Muscle of leg (tissue), 11 donors: ENCODE data around the gene SHB. TPM values are rescaled to one million over a fixed set of nuclear protein-coding genes. Genes with fewer than 3 reads are reported as not detected.
"Not testable (repeated sequence)": the region's sequence is repeated elsewhere in the genome, so short reads cannot be mapped to it uniquely, and the experiment has no call there.

ENCODE experiments used
- DNase-seq: peaks from one replicate; pipeline ENCODE4 v3.0.0; 2013
- H3K27ac ChIP-seq: one replicate; pipeline ENCODE4 v1.5.1; 2013; ENCODE audit warnings: mild to moderate bottlenecking, low read length, control low read depth
- H3K27me3 ChIP-seq: one replicate; pipeline ENCODE4 v1.6.1; 2013; ENCODE audit warnings: low read length; ENCODE audit not compliant: control insufficient read depth, insufficient read depth
- H3K36me3 ChIP-seq: one replicate; pipeline ENCODE4 v1.6.1; 2013; ENCODE audit warnings: low read length; ENCODE audit not compliant: control insufficient read depth, insufficient read depth
- H3K4me1 ChIP-seq: one replicate; pipeline ENCODE4 v1.6.1; 2013; ENCODE audit warnings: low read length; ENCODE audit not compliant: control insufficient read depth, insufficient read depth
- H3K4me3 ChIP-seq: one replicate; pipeline ENCODE4 v1.5.1; 2013; ENCODE audit warnings: low read length, control low read depth
- H3K9me3 ChIP-seq: replicated peaks from 2 replicates; pipeline ENCODE4 v1.6.1; 2013; ENCODE audit warnings: low read depth, low read length; ENCODE audit not compliant: control insufficient read depth
- whole genome bisulfite sequencing: methylation state at CpG from one replicate; pipeline ENCODE4 v1.1.5; 2013; ENCODE audit warnings: missing lambda C conversion rate; ENCODE audit not compliant: insufficient coverage; 5-methylcytosine and 5-hydroxymethylcytosine counted together
- polyA plus RNA-seq, 8 donors: library from polyadenylated mRNA; unstranded; fragments of 120-200 nt; gene quantifications; one replicate each; pipeline versions ENCODE4 v1.2.1 to v1.2.3, GENCODE V29; 2013; ENCODE audit warnings: inconsistent platforms in 1 of 8, low replicate concordance in 1 of 8; ENCODE audit not compliant: insufficient read length in 8 of 8, insufficient read depth in 1 of 8
- total RNA-seq: library from RNA; stranded (reverse); fragments of 120-200 nt; gene quantifications from one replicate; pipeline ENCODE4 v1.2.4, GENCODE V29; 2013

SHB gene
- total and polyA plus RNA-seq, 9 donors = 5.0 to 9.1 (median 6.2) TPM

DNA sequence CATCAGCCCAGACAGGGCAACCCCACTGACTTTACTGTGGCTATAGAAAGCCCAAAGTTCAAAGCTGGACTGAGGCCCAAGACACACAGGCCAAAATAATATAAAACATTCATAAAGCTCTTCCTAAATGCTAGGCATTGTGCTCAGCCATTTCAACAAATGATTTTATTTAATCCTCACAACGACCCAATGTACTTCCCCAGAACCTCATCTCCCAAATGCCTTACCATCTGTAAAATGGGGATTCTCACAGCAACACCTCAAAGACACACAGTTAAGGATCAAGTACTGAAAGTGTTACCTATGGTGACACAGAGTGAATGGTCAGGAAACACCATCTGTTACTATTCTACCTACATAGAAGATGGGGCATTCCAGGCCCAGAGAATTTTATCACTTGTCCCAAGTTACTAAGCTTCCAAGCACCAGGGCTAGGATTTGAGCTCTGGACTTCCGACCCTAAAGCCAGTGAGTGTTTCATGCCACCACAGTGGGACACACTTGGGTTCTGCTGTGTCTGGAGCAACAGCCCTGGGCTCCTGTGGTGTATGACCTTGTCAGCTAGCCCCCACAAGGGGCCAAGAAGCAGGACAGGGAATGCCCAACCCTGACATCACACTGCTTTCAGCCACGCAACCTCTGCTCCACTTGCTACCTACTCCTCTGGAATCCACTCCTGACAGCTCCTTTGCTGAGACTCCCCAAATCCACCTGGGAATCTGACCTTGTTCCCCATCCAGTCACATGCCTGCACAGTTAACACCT, 15.1 kb downstream of the SHB start:
- H3K4me1 ChIP-seq = peaks cover 21% of the 10 kb centered on the region
- H3K4me3 ChIP-seq = no peak overlapping the region
- no peak for DNase-seq
- H3K9me3 ChIP-seq = no peaks in the 10 kb centered on the region
- H3K27me3 ChIP-seq = no peaks in the 10 kb centered on the region
- peaks cover 3% of the 10 kb centered on the region for H3K36me3 ChIP-seq
- H3K27ac ChIP-seq = no peak overlapping the region
- WGBS = 94% methylated on average over 2 of the region's 3 CpGs

GRCh38 chr9:38051780-38052546, 17.1 kb downstream of the SHB start:
- Histone ChIP-seq H3K4me1 (peaks cover 13% of the 10 kb centered on the region), H3K27me3 (no peaks in the 10 kb centered on the region), H3K36me3 (peaks cover 3% of the 10 kb centered on the region), H3K9me3 (no peaks in the 10 kb centered on the region), H3K4me3 (no peak overlapping the region), H3K27ac (no peak overlapping the region)
- 66% methylated on average over 16 of the region's 19 CpGs for whole genome bisulfite sequencing
- no peak for DNase-seq

DNA sequence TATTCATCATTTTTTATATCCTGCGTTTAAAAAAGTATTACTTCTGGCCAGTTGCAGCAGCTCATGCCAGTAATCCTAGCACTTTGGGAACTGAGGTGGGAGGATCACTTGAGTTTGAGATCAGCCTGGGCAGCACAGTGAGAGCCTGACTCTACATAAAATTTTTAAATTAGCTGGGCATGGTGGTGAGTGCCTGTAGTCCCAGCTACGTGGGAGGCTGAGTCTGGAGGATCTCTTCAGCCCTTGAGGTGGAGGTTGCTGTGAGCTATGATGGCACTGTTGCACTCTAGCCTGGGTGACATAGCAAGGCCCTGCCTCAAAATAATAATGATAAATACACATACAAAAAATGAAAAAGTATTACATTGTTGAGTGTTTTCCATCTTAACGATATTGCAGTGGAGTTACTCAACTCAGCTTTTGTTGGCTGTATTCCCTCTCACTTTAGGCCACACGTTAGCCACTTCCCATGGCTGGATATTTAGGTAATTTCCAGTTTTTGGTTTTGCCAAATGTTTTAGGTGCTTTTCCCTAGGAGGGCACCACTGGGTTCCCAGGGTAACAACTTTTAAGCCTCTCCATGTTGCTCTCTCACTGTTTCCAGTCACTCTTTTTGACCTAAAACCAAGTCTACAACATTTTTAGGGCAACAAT, 20.6 kb downstream of the SHB start:
- Histone ChIP-seq H3K27ac (no peak overlapping the region), H3K9me3 (no peaks in the 10 kb centered on the region), H3K36me3 (no peaks in the 10 kb centered on the region), H3K27me3 (no peaks in the 10 kb centered on the region), H3K4me1 (peaks cover 16% of the 10 kb centered on the region), H3K4me3 (no peak overlapping the region)
- no CpG with 5 or more reads among the region's 4 CpGs for WGBS
- DNase-seq = no peak

- H3K27ac ChIP-seq = peak overlapping the region; percentile 82
- H3K27me3 ChIP-seq = no peaks in the 10 kb centered on the region
- H3K4me3 ChIP-seq = no peak overlapping the region
- peaks cover 22% of the 10 kb centered on the region for H3K4me1 ChIP-seq
- no peaks in the 10 kb centered on the region for H3K36me3 ChIP-seq
- 38% methylated on average over 10 of the region's 15 CpGs for WGBS
- DNase-seq = peak; percentile 63
- no peaks in the 10 kb centered on the region for H3K9me3 ChIP-seq
These were observed 21.5 kb downstream of the SHB start for GRCh38 chr9:38047301-38048251.

DNA sequence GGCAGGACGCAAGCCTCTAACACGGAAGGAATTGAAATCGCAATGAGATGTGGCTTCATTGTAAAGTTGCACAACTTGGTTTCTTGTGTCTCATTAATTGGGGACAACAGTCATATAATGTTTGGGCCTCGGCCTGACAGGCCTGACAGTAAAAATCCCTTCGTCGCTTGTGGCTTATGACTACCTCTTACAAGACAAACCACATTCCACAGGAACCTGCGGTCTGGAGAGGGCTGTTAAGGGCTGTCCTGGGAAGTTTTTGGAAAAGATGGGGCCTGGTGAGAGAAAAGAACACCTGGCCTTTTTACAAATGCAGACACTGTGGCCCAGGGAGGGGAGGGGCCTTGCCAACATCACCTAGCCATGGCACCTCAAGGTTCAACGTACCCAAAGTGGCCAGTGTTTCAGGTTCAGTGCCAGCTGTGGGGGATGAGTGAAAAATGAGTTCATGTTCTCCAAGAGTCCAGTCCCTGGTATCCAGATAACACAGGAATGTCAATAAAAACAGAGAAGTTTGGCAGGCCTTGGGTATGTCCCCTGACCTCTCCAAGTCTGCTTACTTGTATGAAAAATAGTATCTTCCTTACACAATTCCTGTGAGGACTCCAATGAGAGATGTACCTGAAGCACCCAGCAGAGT, 22.2 kb downstream of the SHB start:
- no peak for DNase-seq
- Histone ChIP-seq H3K9me3 (no peaks in the 10 kb centered on the region), H3K4me3 (no peak overlapping the region), H3K36me3 (no peaks in the 10 kb centered on the region), H3K4me1 (peaks cover 23% of the 10 kb centered on the region), H3K27me3 (no peaks in the 10 kb centered on the region), H3K27ac (peak overlapping the region; percentile 82)
- 71% methylated on average over 1 of the region's 8 CpGs for WGBS

GRCh38 chr9:38045939-38046338, 23.1 kb downstream of the SHB start:
- not testable (repeated sequence) for H3K27ac ChIP-seq, H3K27me3 ChIP-seq, H3K4me3 ChIP-seq, H3K9me3 ChIP-seq, H3K36me3 ChIP-seq, DNase-seq
- WGBS = 88% methylated on average over 10 of the region's 10 CpGs
- peaks cover 23% of the 10 kb centered on the region for H3K4me1 ChIP-seq

GRCh38 chr9:38044706-38045105, 24.3 kb downstream of the SHB start:
- 92% methylated on average over 1 of the region's 2 CpGs for WGBS
- no peak for DNase-seq
- Histone ChIP-seq H3K4me3 (no peak overlapping the region), H3K9me3 (no peaks in the 10 kb centered on the region), H3K27ac (no peak overlapping the region), H3K27me3 (no peaks in the 10 kb centered on the region), H3K36me3 (no peaks in the 10 kb centered on the region), H3K4me1 (peaks cover 24% of the 10 kb centered on the region)

- Histone ChIP-seq H3K36me3 (no peaks in the 10 kb centered on the region), H3K4me3 (no peak overlapping the region), H3K9me3 (no peaks in the 10 kb centered on the region), H3K27me3 (no peaks in the 10 kb centered on the region), H3K4me1 (peaks cover 27% of the 10 kb centered on the region), H3K27ac (no peak overlapping the region)
- 71% methylated on average over 7 of the region's 9 CpGs for WGBS
- DNase-seq = no peak
These were observed 24.9 kb downstream of the SHB start for GRCh38 chr9:38043931-38044623.
